GM19467 (cell line): Measurements from ENCODE around the gene CDKAL1.
"Not testable (repeated sequence)": the region's sequence is repeated elsewhere in the genome, so short reads cannot be mapped to it uniquely, and the experiment has no call there.

ENCODE experiments used
- ATAC-seq: cut with Tn5 transposase; IDR thresholded peaks from one replicate; pipeline ENCODE4 v1.9.1; 2021; ENCODE audit warnings: mild to moderate bottlenecking, moderate library complexity; ENCODE audit not compliant: unreplicated experiment

The CDKAL1 gene

DNA sequence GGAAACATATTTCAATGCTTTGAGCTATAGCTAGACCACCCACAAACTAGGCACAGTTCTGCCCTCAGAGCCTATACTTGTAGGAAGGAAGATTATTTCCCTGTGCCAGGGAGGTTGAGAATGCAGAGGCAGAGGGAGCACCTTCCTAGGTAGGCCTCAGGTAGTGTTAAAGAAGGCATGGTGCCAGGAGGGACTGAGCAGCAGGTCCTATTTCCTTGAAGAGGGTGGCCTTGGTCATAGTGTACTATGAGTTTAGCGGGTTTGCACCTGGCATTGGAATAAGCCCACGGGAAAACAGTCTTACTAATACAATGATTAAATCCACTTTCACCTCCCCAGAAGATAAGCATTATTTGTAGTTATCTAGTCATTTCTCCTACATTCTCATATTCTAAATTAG, 375.4 kb downstream of the CDKAL1 start:
- ATAC-seq: no peak

DNA sequence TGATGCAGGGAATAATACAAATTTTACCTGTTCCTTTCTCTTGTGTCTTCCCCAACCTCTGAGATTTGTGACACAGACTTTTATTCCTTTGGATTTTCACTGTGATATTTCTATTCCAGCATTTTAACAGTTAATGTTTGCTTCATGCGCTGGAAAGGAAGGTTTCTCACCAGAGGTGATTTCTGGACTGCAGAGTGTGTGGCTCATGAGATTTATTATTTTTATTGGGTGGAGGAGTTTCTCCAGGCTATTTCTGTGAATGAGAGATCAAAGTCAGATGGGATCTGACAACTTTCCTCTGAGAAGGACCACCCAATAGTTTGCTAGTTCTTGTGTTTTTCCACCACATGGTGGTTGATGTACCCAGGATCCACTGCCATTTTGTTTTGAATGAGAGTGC, 377.5 kb downstream of the CDKAL1 start:
- no peak for ATAC-seq

DNA sequence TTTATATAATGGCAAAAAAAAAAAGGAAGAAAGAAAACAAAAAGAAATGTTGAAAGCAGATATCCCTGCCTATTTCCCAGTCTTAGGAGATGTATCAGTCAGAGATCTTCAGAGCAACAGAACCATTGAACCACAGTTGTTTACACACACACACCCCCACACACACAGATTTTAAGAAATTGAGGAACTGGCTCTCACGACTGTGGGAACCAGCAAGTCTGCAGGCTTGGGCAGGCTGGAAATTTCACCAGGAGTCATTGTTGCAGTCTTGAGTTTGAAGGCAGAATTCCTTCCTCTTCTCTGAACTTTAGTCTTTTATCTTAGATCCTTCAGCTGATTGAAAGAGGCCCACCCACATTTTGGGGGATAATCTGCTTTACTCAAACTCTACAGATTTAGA, 380.9 kb downstream of the CDKAL1 start:
- no peak for ATAC-seq

DNA sequence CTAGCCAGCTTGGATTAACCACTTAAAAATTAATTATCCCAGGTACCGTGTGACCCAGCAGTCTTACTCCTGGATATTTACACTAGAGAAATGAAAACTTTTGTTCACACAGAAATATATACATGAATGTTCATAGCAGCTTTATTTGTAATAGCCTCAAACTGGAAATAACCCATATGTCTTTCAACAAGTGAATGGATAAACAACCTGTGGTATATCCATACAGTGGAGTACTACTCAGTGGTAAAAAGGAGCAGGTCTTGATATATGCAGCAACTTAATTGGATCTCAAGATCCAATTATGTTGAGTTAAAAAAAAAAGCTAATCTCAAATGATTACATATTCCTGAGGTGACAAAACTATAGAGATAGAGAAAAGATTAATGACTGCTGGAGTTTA, 381.4 kb downstream of the CDKAL1 start:
- no peak for ATAC-seq

DNA sequence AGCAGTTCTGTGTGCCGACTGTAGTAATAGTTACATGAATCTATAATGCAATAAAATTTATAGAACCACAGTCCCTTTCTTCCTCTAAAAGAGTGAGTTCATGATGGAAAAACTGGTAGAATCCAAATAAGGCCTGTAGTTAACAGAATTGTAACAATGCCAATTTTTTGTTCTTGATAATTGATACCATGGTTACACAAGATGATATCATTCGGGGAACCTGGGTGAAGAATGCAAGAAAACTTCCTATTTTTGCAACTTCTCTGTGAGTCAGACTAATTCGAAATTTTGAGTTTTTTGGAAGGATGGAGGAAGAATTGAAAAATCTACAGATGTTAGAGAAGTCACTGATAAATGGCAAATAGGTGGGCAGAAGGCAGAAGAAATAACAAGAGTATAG, 381.8 kb downstream of the CDKAL1 start:
- ATAC-seq: no peak

DNA sequence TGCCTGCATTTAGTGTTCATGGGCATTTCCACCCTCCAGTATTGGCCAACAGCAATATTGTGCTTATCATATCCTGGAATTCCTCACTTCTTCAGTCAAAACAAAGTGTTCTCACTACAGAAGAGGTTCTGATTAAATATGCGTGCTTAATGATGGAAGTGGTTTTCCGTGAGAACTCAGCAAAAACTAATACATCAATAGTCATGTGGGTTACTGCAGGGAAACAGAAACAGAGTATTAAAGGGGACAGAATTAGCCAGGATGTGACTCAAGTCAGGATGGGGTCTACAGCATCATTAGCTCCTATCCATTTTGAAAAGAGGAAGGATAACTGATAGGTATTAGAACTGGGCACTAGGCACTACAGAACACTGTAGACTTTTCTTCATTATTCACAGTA, 384.6 kb downstream of the CDKAL1 start:
- no peak for ATAC-seq

DNA sequence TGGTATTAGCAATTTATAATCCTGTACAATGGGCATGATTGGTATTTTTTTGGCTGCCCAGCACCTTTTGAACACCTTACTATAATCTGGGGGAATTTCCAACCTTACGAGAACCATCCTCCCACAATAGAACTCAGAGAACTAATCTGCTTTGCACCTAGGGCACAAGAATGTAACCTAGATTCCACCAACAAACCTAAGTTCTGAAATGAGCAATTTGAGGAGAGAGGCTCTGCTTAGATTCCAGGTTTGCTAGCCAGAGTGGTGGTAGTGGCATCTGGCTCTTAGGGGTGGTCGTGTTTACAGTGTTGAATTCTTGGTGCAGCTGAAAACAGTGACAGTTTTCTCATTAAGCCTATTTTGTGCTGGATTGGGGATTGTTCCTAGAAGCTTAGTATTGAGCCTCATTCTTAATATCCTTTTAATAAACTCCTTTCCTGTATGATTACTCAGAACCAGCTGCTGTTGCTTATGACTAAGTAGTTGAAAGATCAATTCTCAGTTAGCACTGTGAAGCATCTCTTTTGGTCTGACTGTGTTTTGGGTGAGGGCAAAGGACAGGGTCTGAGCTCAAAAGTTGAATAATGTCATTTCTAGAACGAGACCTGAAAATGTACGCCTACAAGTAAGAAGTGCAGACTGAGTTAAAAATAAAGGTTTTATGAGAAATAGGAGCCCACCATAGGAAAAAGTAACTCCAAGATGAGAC, 385.6 kb downstream of the CDKAL1 start:
- ATAC-seq: peak; percentile 64

DNA sequence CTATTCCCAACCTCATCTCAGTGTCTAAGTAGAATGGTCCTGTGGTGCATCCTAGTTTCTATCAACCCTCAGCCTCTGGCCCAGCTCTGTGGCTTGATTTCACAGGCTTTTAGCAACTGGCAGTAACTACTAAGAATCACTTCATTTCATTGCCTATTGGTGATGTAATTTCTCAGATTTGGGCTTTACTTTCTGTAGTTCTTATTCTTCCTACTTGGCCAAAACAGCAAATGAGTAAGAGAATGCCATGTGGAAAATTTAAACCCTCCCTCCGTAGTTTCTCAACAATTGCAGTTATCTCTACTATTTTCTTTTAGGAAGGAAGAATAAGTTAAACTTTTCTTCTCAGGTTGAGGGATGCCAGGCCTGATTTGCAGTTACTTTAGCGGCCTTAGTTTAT, 387.3 kb downstream of the CDKAL1 start:
- no peak for ATAC-seq

DNA sequence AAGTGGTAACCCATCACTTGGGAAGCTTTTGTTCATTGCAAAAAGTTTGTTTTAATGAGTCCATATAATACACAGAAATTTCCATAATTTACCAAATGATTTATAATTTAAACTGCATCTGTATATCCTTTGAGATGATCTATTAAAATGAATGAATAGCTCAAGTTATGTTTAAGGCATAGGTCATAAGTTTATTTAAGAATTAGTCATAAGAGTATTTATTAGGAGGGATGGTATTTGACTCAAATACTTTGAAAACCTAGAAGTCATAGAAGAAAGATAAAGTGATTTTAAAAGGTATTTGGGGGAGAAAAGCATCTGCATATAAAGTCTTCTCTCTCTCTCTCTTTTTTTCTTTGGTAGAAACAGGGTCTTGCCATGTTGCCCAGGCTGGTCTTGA, 388.5 kb downstream of the CDKAL1 start:
- ATAC-seq: no peak

DNA sequence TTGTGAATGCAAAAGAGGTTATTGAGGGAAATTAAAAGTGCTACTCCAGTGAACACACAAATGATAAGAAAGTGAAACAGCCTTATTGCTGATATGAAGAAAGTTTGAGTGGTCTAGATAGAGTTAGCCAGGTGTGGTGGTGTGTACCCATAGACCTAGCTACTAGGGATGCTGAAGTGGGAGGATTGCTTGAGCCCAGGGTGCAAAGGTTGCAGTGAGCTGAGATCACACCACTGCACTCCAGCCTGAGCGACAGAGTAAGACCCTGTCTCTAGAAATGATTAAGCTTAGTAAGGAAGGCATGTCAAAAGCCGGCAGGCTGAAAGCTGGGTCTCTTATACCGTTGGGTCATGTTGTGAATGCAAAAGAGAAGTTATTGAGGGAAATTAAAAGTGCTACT, 389.8 kb downstream of the CDKAL1 start:
- ATAC-seq: not testable (repeated sequence)

DNA sequence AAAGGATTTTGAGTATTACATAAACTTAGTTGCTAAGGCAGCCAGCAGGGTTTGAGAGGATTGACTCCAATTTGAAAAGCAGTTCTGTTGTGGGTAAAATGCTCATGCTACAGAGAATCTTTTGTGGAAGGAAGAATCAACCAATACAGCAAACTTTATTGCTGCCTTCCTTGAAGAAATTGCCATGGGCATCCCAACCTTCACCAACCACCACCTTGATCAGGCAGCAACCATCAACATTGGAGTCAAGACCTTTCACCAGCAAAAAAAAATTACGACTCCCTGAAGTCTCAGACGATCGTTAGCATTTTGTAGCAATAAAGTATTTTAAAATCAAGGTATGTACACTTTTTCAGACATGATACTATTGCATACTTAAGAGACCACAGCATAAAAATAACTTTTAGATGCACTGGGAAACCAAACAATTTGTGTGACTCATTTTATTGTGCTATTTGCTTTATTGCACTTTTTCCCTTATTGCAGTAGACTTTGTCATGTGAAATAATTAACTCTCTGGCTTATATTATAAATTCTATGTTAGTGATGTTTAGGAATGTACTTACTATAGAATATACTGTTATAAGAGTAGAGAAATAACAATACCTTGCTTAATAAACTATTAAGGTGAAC, 390.8 kb downstream of the CDKAL1 start:
- no peak for ATAC-seq

DNA sequence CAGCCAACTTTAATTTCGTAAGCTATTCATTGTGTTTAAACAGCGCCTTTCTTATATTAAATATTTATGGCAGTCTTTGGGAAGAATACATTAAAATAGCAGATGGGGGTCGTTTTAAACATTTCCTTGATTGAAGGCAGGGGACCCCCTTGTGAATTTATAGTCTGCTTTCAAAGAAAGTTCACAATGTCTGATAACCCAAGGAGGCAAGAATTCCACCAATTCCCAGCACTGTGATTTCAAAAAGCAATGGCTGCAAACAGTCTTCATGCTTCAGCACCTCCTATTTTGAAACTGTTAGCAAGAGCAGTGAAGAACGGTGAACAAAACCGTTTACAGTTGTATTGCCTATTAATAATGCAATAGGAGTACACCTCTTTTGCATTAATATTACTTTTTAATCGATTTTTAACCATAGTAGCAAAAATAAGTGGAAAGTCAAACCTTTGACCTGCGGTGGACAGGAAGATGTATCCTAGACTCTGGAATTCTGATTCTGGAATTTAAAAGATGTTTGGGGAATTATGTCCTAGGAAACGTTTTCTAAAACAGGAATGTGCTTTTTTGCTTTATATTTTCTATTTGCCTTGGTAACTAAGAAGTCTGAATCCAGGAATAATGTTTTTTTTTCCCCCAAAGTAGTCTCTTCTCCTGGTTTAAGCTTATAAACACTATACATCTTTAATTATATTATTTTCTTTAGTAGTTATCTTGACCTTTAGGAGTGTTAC, 393.0 kb downstream of the CDKAL1 start:
- no peak for ATAC-seq

DNA sequence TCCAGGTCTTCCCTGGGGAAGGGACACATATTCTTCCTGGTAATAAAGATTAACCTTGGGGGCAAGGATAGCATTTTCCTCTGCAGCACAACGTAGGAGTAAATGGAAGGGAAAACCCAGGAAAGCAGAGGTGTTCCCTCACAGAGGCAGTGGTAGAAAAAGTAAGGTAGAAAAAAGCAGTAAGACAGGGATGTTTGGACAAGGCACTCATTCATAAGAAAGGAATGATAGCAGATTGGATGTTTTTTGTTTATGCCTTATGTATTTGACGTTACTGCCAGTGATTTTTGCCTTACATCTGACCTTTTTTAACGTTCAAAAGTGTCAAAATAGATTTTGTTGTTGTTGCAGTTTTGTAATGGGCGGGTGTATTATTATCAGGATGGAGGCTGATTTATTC, 395.0 kb downstream of the CDKAL1 start:
- ATAC-seq: no peak

DNA sequence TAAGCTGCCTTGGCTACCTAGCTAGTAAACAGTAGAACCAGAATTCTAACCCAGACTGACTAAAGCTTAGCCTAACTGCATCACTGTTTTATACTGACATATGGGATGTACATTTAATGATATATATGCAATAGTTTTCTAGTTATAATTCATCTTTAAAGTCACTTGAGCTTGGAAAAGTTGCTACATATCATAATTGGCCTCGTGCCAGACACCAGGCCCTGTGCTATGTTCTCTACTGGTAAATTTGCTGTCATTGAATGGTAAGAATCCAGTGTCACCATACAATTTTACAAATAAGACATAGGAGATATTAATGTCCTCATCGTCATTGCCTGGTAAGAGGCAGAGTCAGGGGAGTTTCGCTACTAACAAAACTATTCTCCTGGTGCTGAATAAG, 396.8 kb downstream of the CDKAL1 start:
- no peak for ATAC-seq

DNA sequence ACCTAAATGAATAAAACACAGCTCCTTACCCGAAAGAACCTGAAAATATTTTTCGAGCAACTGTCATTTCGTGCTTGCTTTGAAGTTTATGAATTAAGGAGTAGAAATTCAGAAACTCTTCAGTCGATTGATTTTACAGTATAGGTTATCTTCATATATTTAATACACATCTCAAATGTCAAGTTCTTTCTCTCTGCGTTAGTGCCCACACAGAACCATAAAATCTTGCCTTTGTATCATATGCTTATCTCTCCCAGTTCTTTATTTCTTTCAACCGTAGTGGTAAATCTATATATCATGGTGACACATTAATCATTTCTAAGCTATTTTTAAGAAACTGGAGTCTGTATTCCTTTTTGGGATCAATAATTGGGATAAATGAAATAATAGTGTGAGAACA, 397.5 kb downstream of the CDKAL1 start:
- no peak for ATAC-seq

DNA sequence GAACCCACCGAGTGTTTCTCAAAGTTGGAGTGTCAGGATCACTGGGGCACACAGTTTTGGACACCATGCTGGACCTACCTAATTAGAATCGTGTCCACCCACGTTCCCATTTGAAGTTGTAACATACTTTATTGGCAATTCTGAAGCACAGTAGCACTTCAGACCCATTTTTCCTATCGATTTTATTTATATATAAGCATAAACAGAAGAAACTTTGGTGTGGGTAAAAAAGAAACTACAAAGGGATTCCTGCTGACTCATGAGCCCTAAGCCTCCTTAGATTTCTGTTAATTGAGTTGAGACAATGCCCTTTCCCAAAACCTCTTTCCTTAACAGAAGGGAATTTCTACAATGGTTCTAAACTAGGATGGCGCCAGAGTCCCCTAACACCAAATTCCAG, 398.0 kb downstream of the CDKAL1 start:
- no peak for ATAC-seq

DNA sequence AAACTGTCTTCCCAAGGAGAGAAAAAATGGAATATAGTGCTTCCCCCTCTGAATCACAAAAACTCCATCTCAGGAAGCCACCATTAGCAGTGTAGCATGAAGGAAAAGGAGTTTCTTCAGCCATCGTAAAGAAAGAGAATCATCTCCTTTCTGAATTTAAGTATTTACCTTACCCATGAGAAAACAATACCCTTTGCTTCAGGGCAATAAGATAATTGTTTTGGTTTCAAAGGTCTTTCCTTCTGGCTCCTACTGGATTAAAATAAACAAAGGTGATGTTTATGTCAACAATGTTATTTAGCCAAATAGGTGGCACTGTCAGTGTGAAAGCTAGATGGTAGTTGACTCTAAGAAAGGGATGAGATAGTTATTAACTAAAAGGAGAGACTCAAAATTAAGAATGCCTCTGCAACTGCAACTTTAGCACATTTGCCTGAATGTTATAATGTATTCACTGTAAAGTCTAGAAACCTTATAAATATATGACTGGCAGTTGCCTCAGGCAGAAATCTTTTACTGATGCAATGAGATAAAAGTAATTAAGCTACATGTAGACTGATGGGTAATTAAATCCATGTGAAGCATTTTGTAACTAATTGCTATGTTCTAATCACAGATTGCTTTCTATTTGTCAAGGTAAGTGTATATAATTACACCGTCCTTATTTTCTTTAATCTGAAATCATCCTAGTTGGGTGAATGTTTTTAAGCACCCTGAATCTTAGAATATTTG, 399.0 kb downstream of the CDKAL1 start:
- ATAC-seq: no peak

DNA sequence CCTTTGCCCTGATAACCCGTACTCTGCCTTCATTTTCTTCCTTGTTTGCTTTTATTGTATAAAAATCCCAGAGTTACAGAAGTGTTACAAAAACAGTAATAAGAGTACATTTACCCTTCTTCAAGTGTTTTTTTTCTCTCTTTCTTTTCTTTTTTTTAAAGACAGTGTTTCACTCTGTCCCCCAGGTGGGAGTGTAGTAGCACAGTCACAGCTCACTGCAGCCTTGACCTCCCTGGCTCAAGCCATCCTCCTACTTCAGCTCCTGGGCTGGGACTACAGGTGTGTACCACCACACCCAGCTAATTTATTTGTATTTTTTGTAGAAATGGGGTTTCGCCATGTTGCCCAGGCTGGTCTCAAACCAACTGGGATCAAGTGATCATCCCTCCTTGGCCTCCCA, 402.7 kb downstream of the CDKAL1 start:
- no peak for ATAC-seq

DNA sequence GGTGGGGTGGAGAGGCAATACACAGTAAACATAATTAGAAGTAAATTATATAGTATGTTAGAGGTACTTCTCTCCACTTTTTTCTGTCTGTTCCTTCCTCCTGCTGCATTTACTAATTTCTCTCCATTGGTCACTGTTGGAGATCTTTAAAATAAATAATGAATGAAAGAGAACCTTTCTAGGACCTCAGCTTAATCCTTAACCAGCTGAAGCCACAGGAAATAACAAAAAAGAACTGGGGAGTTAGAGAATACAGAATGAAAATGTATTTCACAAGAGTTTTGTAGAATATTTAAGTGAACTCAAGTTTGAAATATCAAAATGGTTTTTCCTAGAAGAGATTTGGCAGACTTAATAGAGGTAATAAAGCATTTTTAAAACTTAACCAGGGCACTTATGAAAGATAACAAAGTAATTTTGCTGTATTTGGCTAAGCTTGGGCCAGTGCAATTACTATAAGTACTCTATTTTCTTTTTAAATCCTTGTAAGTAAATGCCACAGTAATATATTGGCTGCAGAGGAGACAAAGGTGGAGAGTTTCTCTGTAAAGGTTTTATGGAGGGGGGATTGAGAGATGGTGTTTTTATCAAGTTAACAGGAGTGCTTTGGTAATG, 405.0 kb downstream of the CDKAL1 start:
- peak; percentile 61 for ATAC-seq

DNA sequence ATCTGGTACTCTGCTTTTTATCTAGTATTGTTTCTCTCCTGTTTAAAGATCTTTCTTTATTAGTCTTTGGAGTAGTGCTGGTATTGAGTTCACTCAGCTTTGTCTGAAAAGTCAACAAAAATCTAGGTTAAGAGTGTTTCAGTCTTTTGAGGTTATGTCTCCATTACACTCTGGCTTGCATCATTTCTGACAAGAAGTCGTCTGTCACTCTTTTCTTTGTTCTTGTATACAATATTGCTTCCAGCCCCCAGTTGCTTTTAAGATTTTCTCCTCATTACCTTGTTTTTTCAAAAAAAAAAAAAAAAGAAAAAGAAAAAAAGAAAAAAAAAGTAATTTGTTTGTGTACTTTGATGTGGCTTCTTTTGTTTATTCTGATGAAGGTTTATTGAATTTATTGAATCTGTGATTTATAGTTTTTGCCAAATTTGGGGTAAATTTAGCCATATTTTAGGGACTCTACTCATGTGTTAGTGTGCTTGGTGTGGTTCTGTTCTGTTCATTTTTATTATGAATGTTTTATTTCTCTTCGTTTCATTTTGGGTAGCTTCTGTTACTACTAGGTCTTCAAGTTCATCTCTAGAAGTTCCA, 408.9 kb downstream of the CDKAL1 start:
- ATAC-seq: no peak

DNA sequence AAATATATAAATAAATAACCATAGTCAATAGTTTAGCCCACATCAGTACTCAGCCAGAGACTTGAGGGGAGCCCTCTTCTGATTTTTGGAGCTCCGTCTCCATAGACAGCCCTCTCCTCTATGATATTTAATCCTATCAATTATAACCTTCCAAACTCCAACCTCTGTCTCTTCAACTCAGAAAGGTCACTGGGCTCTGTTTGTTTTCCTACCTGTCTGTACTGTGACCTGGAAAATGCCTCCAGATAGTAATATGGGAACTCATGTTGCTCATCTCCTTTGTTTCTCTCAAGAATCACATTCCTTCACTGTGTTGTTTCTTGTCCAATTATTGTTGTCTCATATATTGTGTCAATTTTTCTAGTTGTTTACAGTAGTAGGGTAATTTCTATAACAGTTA, 409.7 kb downstream of the CDKAL1 start:
- no peak for ATAC-seq
